Tibial artery (tissue), 4 donors: ENCODE measurements around the gene RPTOR.

Source experiments
- DNase-seq, 2 donors: peaks; one replicate each; pipeline ENCODE4 v3.0.0-alpha.2; 2019
- H3K27ac ChIP-seq, 2 donors: fragments of 200-600 bp; sonication (generic) in 1 of 2; 1 replicate in 1 of 2; 2 replicates in 1 of 2; pipeline ENCODE4 v1.5.1; 2018 to 2019; ENCODE audit warnings: mild to moderate bottlenecking in 1 of 2
- H3K27me3 ChIP-seq, 2 donors: fragments of 200-600 bp; sonication (generic) in 1 of 2; one replicate each; pipeline versions ENCODE4 v1.5.1 to v1.6.0; 2016 to 2019
- H3K36me3 ChIP-seq, 3 donors: fragments of 200-600 bp; sonication (generic) in 2 of 3; one replicate each; pipeline ENCODE4 v1.5.1; 2016 to 2019; ENCODE audit warnings: mild to moderate bottlenecking in 2 of 3
- H3K4me1 ChIP-seq, 4 donors: fragments of 200-600 bp; sonication (generic) in 2 of 4; 1 replicate in 3 of 4; 2 replicates in 1 of 4; pipeline ENCODE4 v1.5.1; 2016 to 2019
- H3K4me3 ChIP-seq, 2 donors: fragments of 200-600 bp; sonication (generic) in 1 of 2; 1 replicate in 1 of 2; 2 replicates in 1 of 2; pipeline ENCODE4 v1.5.1; 2018 to 2019; ENCODE audit warnings: mild to moderate bottlenecking in 2 of 2
- H3K9me3 ChIP-seq, 3 donors: fragments of 200-600 bp; sonication (generic) in 1 of 3; one replicate each; pipeline ENCODE4 v1.5.1; 2016 to 2019
- CTCF ChIP-seq, 2 experiments: fragments of 200-600 bp in 1 of 2; fragments of 450-650 bp in 1 of 2; IDR thresholded peaks; one replicate each; pipeline ENCODE4 v1.5.1; 2017 to 2019; ENCODE audit warnings: antibody characterized with exemption in 2 of 2, mild to moderate bottlenecking in 1 of 2, moderate library complexity in 1 of 2
- intact Hi-C: fragments of 100-400 bp; cut with DNase I; formaldehyde crosslinking; loops from one replicate; pipeline ENCODE4 v1.15.0; 2023; ENCODE audit warnings: low total_unique reads

Gene RPTOR

GRCh38 chr17:80694085-80694991, 149.7 kb downstream of the RPTOR start:
- H3K27ac ChIP-seq = no peak overlapping the region
- H3K4me3 ChIP-seq = no peak overlapping the region
- intact Hi-C loops = no loop called here

GRCh38 chr17:80694992-80695912, 150.6 kb downstream of the RPTOR start:
- no peak overlapping the region for H3K4me3 ChIP-seq
- H3K4me1 ChIP-seq = no peaks in the 10 kb centered on the region
- H3K36me3 ChIP-seq = no peaks in the 10 kb centered on the region
- H3K27me3 ChIP-seq = no peaks in the 10 kb centered on the region
- no peaks in the 10 kb centered on the region for H3K9me3 ChIP-seq
- H3K27ac ChIP-seq = no peak overlapping the region
- intact Hi-C loops = loop anchor here (5.0 kb wide), 1 partner anchor 567 kb away; no protein-coding TSS in a partner anchor
- no peak for DNase-seq
- TF ChIP-seq CTCF (IDR thresholded peaks at IDR 0.05) = no peak

More at GRCh38 chr17:80694085-80694991, 149.7 kb downstream of the RPTOR start:
- Histone ChIP-seq H3K27me3 (no peaks in the 10 kb centered on the region), H3K9me3 (no peaks in the 10 kb centered on the region), H3K4me1 (no peaks in the 10 kb centered on the region), H3K36me3 (no peaks in the 10 kb centered on the region)
- DNase-seq = no peak
- TF ChIP-seq CTCF (IDR thresholded peaks at IDR 0.05) = no peak

- no peaks in the 10 kb centered on the region for H3K4me1 ChIP-seq
- no peaks in the 10 kb centered on the region for H3K27me3 ChIP-seq
- no peaks in the 10 kb centered on the region for H3K36me3 ChIP-seq
- intact Hi-C loops = loop anchor here (5.0 kb wide), 1 partner anchor 566 kb away; no protein-coding TSS in a partner anchor
- H3K9me3 ChIP-seq = no peaks in the 10 kb centered on the region
- TF ChIP-seq CTCF (IDR thresholded peaks at IDR 0.05) = no peak
- DNase-seq = no peak
- no peak overlapping the region for H3K27ac ChIP-seq
- no peak overlapping the region for H3K4me3 ChIP-seq
Observed at GRCh38 chr17:80695979-80696378, 151.3 kb downstream of the RPTOR start.

GRCh38 chr17:80696456-80696855, 151.8 kb downstream of the RPTOR start:
- Histone ChIP-seq H3K9me3 (no peaks in the 10 kb centered on the region), H3K27me3 (no peaks in the 10 kb centered on the region), H3K4me3 (no peak overlapping the region), H3K36me3 (no peaks in the 10 kb centered on the region), H3K27ac (no peak overlapping the region), H3K4me1 (no peaks in the 10 kb centered on the region)
- DNase-seq = no peak
- intact Hi-C loops = loop anchor here (5.0 kb wide), 1 partner anchor 566 kb away; no protein-coding TSS in a partner anchor
- TF ChIP-seq CTCF (IDR thresholded peaks at IDR 0.05) = no peak

- H3K36me3 ChIP-seq = no peaks in the 10 kb centered on the region
- no peak for DNase-seq
- intact Hi-C loops = loop anchor here (5.0 kb wide), 1 partner anchor 565 kb away; no protein-coding TSS in a partner anchor
- H3K27ac ChIP-seq = no peak overlapping the region
- no peaks in the 10 kb centered on the region for H3K4me1 ChIP-seq
- H3K27me3 ChIP-seq = no peaks in the 10 kb centered on the region
- no peaks in the 10 kb centered on the region for H3K9me3 ChIP-seq
- no peak overlapping the region for H3K4me3 ChIP-seq
- TF ChIP-seq CTCF (IDR thresholded peaks at IDR 0.05) = no peak
Observed at GRCh38 chr17:80696964-80697363, 152.3 kb downstream of the RPTOR start.
